Type B pancreatic cell (in vitro differentiated cells): Measurements from ENCODE around the gene CAMTA1. TPM values are rescaled to one million over a fixed set of nuclear protein-coding genes. Genes with fewer than 3 reads are reported as not detected.

Experiments used
- DNase-seq: peaks from one replicate; pipeline ENCODE4 v3.0.0; 2021; ENCODE audit warnings: mixed read lengths; ENCODE audit not compliant: unreplicated experiment; ENCODE audit errors: extremely low spot score
- H3K27ac Mint-ChIP-seq: 2 replicates; pipeline ENCODE4 v1.8.0; 2021; ENCODE audit warnings: mild to moderate bottlenecking, mixed read lengths
- H3K27me3 Mint-ChIP-seq: 2 replicates; pipeline ENCODE4 v1.8.0; 2021; ENCODE audit warnings: mixed read lengths
- H3K36me3 Mint-ChIP-seq: 2 replicates; pipeline ENCODE4 v1.8.0; 2021; ENCODE audit warnings: mixed read lengths
- H3K4me1 Mint-ChIP-seq: one replicate; pipeline ENCODE4 v1.8.0; 2021; ENCODE audit warnings: mixed read lengths; ENCODE audit not compliant: unreplicated experiment
- H3K4me3 Mint-ChIP-seq: 2 replicates; pipeline ENCODE4 v1.8.0; 2021; ENCODE audit warnings: mild to moderate bottlenecking, mixed read lengths
- H3K9me3 Mint-ChIP-seq: 2 replicates; pipeline ENCODE4 v1.8.0; 2021; ENCODE audit warnings: mixed read lengths
- CTCF ChIP-seq: fragments of 200-600 bp; sonication (generic); conservative IDR thresholded peaks from 2 replicates; pipeline ENCODE4 v1.5.0; 2021; ENCODE audit warnings: antibody characterized with exemption, mild to moderate bottlenecking
- total RNA-seq: library from RNA; stranded (reverse); gene quantifications from 2 replicates; pipeline ENCODE4 v1.2.1, GENCODE V29; 2021; ENCODE audit warnings: low replicate concordance

CAMTA1 gene
- total RNA-seq, 1 donor from 2014 or later, result 82.5 TPM

GRCh38 chr1:6965935-6966241 is 180.6 kb downstream of the CAMTA1 start:
- no peak overlapping the region for H3K27ac Mint-ChIP-seq
- no peaks in the 10 kb centered on the region for H3K9me3 Mint-ChIP-seq
- no peak for TF ChIP-seq CTCF
- H3K36me3 Mint-ChIP-seq, result no peaks in the 10 kb centered on the region
- DNase-seq, result no peak
- H3K27me3 Mint-ChIP-seq, result peaks cover 37% of the 10 kb centered on the region
- H3K4me3 Mint-ChIP-seq, result no peak overlapping the region
- peaks cover 20% of the 10 kb centered on the region for H3K4me1 Mint-ChIP-seq

- H3K9me3 Mint-ChIP-seq, result no peaks in the 10 kb centered on the region
- H3K27ac Mint-ChIP-seq, result no peak overlapping the region
- no peak for DNase-seq
- no peak overlapping the region for H3K4me3 Mint-ChIP-seq
- peaks cover 19% of the 10 kb centered on the region for H3K4me1 Mint-ChIP-seq
- no peak for TF ChIP-seq CTCF
- H3K36me3 Mint-ChIP-seq, result no peaks in the 10 kb centered on the region
- peaks cover 34% of the 10 kb centered on the region for H3K27me3 Mint-ChIP-seq
Measured at GRCh38 chr1:6966326-6966725, 181.1 kb downstream of the CAMTA1 start.

- no peak for DNase-seq
- TF ChIP-seq CTCF, result no peak
- Mint-ChIP-seq H3K36me3 (no peaks in the 10 kb centered on the region), H3K9me3 (no peaks in the 10 kb centered on the region), H3K4me1 (peaks cover 28% of the 10 kb centered on the region), H3K27ac (no peak overlapping the region), H3K4me3 (no peak overlapping the region), H3K27me3 (peaks cover 34% of the 10 kb centered on the region)
Measured at GRCh38 chr1:6967431-6968111, 182.3 kb downstream of the CAMTA1 start.

GRCh38 chr1:6969106-6969505 is 183.9 kb downstream of the CAMTA1 start:
- no peak for TF ChIP-seq CTCF
- peaks cover 31% of the 10 kb centered on the region for H3K27me3 Mint-ChIP-seq
- peaks cover 33% of the 10 kb centered on the region for H3K4me1 Mint-ChIP-seq
- no peaks in the 10 kb centered on the region for H3K36me3 Mint-ChIP-seq
- no peak overlapping the region for H3K4me3 Mint-ChIP-seq
- DNase-seq, result no peak
- no peak overlapping the region for H3K27ac Mint-ChIP-seq
- H3K9me3 Mint-ChIP-seq, result no peaks in the 10 kb centered on the region

GRCh38 chr1:6969762-6970161 is 184.5 kb downstream of the CAMTA1 start:
- DNase-seq, result no peak
- Mint-ChIP-seq H3K27me3 (peaks cover 24% of the 10 kb centered on the region), H3K27ac (no peak overlapping the region), H3K4me1 (peaks cover 30% of the 10 kb centered on the region), H3K36me3 (no peaks in the 10 kb centered on the region), H3K9me3 (no peaks in the 10 kb centered on the region), H3K4me3 (no peak overlapping the region)
- TF ChIP-seq CTCF, result no peak

GRCh38 chr1:6970221-6970620 is 185.0 kb downstream of the CAMTA1 start:
- H3K4me3 Mint-ChIP-seq, result no peak overlapping the region
- no peak for DNase-seq
- TF ChIP-seq CTCF, result no peak
- H3K36me3 Mint-ChIP-seq, result no peaks in the 10 kb centered on the region
- peaks cover 25% of the 10 kb centered on the region for H3K4me1 Mint-ChIP-seq
- H3K9me3 Mint-ChIP-seq, result no peaks in the 10 kb centered on the region
- H3K27me3 Mint-ChIP-seq, result peaks cover 20% of the 10 kb centered on the region
- no peak overlapping the region for H3K27ac Mint-ChIP-seq
